Liver (tissue), 3 donors: ENCODE results near the gene VPS37B.

Source experiments
- GABPA ChIP-seq, 2 donors: IDR thresholded peaks in 1 of 2; conservative IDR thresholded peaks in 1 of 2; 2 replicates each; pipeline ENCODE4 v1.6.1; 2016; ENCODE audit warnings: antibody characterized with exemption in 2 of 2, mild to moderate bottlenecking in 1 of 2, moderate library complexity in 1 of 2
- JUND ChIP-seq, 2 donors: IDR thresholded peaks; 2 replicates each; pipeline ENCODE4 v1.6.1; 2016; ENCODE audit warnings: antibody characterized with exemption in 2 of 2
- NR2F2 ChIP-seq: IDR thresholded peaks from 2 replicates; pipeline ENCODE4 v1.6.1; 2016; ENCODE audit warnings: antibody characterized with exemption
- RAD21 ChIP-seq, 2 donors: IDR thresholded peaks; 2 replicates each; pipeline ENCODE4 v1.6.1; 2016; ENCODE audit warnings: antibody characterized with exemption in 2 of 2, mild to moderate bottlenecking in 2 of 2
- TAF1 ChIP-seq: conservative IDR thresholded peaks from 2 replicates; pipeline ENCODE4 v1.6.1; 2016; ENCODE audit warnings: antibody characterized with exemption, mild to moderate bottlenecking
- YY1 ChIP-seq: IDR thresholded peaks from 2 replicates; pipeline ENCODE4 v1.6.1; 2016; ENCODE audit warnings: antibody characterized with exemption, mild to moderate bottlenecking
- TF ChIP-seq, protein P1 (sequence below): fragments of 150-350 bp; IDR thresholded peaks from 2 replicates; pipeline ENCODE4 v1.5.1; 2017; ENCODE audit warnings: improper control_type of control experiment, low read depth, low read length; ENCODE audit not compliant: missing input control
- TF ChIP-seq, protein P2 (sequence below): IDR thresholded peaks from 2 replicates; pipeline ENCODE4 v1.6.1; 2016; ENCODE audit warnings: antibody characterized with exemption
- TF ChIP-seq, protein P3 (sequence below): IDR thresholded peaks from 2 replicates; pipeline ENCODE4 v1.6.1; 2016; ENCODE audit warnings: antibody characterized with exemption, mild to moderate bottlenecking
- donor health status: healthy.
- donor health status: healthy.

DNA sequence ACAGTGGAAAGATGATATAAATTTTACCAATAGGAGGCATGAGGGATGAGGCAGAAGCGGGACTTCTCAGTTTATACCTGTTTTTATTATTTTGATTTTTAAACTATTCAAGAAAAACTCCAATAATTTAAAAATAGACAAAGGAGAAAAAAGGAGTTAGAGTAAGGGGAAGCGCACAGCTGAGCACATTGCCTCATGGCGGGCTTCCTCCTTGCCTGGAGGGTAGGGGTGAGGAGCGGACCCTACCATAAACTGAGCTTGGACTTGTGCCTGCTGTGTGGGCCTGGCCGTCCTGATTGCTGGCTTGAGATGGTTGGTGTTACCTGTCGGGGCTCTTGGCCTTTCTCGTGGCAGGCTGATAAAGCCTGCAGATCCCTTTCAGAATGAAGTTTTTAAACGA is 75.8 kb downstream of the VPS37B start:
- TF ChIP-seq, protein P1, sequence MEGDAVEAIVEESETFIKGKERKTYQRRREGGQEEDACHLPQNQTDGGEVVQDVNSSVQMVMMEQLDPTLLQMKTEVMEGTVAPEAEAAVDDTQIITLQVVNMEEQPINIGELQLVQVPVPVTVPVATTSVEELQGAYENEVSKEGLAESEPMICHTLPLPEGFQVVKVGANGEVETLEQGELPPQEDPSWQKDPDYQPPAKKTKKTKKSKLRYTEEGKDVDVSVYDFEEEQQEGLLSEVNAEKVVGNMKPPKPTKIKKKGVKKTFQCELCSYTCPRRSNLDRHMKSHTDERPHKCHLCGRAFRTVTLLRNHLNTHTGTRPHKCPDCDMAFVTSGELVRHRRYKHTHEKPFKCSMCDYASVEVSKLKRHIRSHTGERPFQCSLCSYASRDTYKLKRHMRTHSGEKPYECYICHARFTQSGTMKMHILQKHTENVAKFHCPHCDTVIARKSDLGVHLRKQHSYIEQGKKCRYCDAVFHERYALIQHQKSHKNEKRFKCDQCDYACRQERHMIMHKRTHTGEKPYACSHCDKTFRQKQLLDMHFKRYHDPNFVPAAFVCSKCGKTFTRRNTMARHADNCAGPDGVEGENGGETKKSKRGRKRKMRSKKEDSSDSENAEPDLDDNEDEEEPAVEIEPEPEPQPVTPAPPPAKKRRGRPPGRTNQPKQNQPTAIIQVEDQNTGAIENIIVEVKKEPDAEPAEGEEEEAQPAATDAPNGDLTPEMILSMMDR = no peak
- TF ChIP-seq YY1 (no peak), GABPA (IDR thresholded peaks at IDR 0.05 in 1 of 2, conservative IDR thresholded peaks at IDR 0.05 in 1 of 2) (no peak), JUND (IDR thresholded peaks at IDR 0.05) (no peak), TAF1 (no peak), RAD21 (IDR thresholded peaks at IDR 0.05) (no peak), NR2F2 (no peak)
- TF ChIP-seq, protein P2, sequence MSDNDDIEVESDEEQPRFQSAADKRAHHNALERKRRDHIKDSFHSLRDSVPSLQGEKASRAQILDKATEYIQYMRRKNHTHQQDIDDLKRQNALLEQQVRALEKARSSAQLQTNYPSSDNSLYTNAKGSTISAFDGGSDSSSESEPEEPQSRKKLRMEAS = no peak
- TF ChIP-seq, protein P3, sequence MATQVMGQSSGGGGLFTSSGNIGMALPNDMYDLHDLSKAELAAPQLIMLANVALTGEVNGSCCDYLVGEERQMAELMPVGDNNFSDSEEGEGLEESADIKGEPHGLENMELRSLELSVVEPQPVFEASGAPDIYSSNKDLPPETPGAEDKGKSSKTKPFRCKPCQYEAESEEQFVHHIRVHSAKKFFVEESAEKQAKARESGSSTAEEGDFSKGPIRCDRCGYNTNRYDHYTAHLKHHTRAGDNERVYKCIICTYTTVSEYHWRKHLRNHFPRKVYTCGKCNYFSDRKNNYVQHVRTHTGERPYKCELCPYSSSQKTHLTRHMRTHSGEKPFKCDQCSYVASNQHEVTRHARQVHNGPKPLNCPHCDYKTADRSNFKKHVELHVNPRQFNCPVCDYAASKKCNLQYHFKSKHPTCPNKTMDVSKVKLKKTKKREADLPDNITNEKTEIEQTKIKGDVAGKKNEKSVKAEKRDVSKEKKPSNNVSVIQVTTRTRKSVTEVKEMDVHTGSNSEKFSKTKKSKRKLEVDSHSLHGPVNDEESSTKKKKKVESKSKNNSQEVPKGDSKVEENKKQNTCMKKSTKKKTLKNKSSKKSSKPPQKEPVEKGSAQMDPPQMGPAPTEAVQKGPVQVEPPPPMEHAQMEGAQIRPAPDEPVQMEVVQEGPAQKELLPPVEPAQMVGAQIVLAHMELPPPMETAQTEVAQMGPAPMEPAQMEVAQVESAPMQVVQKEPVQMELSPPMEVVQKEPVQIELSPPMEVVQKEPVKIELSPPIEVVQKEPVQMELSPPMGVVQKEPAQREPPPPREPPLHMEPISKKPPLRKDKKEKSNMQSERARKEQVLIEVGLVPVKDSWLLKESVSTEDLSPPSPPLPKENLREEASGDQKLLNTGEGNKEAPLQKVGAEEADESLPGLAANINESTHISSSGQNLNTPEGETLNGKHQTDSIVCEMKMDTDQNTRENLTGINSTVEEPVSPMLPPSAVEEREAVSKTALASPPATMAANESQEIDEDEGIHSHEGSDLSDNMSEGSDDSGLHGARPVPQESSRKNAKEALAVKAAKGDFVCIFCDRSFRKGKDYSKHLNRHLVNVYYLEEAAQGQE = no peak
